Myocyte (in vitro differentiated cells): ENCODE data around the gene DRC3. TPM values are rescaled to one million over a fixed set of nuclear protein-coding genes. Genes with fewer than 3 reads are reported as not detected.
A peak's percentile ranks its signal among the peaks of the same experiment; 100 is the strongest.
"Not testable (repeated sequence)": the region's sequence is repeated elsewhere in the genome, so short reads cannot be mapped to it uniquely, and the experiment has no call there.

ENCODE experiments used
- DNase-seq: peaks from one replicate; pipeline ENCODE4 v3.0.0-alpha.2; 2012; ENCODE audit warnings: low read depth
- total RNA-seq: library from RNA; depleted of rRNA; stranded (reverse); fragments of >200 nt; gene quantifications from 2 replicates; pipeline ENCODE4 v1.2.3, GENCODE V29; 2014

Gene DRC3
- total RNA-seq, 1 donor from 2014 or later: 1.0 TPM

DNA sequence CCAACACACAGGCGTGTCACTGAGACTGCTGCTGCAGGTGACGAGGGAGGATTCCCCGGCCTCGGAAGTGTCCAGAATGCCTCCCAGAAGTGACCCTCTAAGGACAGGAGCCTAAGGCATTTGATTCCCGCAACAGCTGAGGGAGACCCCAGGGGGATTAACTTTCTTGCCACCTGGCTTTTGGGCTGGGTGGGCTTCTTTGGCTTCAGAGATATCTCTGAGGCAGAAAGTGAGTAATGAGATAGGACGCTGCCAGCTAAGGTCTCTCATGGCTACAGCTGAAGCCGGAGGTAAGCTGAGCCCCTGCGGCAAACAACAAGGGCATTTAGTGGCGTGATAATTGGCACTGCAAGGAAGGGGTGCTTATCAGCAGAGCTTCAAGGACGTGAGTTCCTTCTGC is 17.0 kb downstream of the DRC3 start:
- no peak for DNase-seq

DNA sequence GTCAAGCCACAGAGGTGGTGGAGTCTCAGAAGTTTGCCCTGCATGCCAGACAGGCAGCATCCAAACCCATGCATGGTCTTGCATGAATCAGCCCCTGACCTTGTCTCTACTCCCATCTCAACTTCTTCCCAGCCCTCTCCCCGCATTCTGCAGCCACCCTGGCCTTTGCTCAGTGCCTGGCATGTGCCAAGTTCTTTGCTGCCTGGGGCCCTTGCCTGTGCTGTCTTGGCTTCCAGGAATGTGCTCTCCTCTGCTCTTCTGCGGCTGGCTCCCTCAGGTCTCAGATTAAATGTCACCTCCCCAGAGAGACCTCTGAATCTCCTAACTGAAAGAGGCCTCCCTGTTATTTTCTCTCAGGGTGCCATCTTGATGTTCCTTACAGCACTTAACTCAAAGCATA is 17.6 kb downstream of the DRC3 start:
- DNase-seq: no peak

DNA sequence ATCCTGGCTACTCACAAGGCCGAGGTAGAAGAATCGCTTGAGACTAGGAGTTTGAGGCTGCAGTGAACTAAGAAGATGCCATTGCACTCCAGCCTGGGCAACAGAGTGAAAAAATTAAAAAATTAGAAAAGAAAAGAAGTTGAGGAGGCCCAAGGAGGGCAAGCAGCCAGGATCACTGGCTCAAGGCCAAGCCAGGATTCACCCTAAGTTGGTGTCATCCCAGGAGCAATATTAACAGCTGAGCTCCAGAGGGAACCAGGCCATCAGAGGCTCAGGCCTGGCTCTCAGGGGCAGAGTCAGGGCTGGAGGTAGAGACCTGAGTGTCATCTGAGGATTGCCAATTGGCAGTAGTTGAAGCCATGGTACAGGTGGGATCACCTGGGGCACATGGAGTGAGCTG is 20.7 kb downstream of the DRC3 start:
- peak; percentile 58 for DNase-seq

DNA sequence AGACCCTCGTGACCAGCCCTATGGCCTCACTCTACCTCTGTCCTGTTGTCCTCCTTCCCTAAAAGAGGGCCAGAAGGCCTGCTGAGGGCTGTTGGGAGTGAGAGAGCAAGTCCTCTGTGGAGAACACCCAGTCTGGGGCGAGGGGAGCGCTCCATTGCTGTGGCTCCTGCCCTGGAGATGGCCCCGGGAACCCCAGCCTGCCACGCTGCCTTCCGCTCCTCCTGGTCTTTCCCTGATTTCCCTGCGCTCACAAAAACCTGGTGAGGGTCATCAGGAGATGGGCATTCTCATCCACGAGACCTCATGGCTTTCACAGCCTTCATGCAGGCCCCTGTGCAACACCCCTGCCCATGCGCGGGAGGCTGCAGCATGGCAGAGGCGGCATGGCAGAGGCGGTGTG is 21.2 kb downstream of the DRC3 start:
- DNase-seq: no peak

DNA sequence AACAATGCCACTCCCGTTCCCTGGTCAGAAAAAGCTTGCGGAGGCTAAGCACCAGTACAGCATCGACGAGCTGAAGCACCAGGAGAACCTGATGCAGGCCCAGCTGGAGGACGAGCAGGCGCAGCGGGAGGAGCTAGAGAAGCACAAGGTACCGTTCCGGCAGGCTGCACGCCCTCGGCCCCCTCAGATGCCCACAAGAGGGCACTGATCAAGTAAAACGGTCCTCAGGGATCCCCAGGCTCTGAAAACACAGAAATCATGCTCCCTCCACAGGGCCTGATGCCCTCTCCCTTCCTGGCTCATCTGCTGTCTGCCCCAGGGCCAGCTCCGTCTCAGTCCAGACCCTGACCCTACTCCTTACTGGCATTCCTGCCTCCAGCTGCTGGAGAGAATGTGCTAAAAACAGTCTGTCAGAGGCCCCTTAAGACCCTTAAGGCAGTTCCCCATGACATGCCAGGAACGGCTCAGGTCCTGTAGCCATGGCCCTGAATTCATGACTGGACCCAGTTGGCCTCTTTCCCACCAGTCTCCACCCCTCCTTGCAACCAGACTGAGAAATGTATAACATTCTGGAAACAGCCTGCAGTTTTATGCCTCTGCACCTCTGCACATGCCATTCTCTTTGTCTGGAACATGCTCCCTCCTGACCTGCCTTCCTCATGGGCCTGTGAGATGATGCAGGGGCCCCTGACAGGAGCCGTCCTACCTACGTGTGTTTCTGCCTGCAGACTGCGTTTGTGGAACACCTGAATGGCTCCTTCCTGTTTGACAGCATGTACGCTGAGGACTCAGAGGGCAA is 21.8 kb downstream of the DRC3 start:
- no peak for DNase-seq

DNA sequence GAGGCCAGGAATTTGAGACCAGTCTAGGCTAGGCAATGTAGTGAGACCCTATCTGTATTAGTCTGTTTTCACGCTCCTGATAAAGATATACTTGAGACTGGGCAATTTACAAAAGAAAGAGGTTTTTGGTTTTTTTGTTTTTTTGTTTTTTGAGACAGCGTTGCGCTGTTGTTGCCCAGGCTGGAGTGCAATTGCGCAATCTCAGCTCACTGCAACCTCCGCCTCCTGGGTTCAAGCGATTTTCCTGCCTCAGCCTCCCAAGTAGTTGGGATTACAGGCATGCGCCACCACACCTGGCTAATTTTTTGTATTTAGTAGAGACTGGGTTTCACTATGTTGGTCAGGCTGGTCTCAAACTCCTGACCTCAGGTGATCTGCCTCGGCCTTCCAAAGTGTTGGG is 23.2 kb downstream of the DRC3 start:
- DNase-seq: not testable (repeated sequence)

DNA sequence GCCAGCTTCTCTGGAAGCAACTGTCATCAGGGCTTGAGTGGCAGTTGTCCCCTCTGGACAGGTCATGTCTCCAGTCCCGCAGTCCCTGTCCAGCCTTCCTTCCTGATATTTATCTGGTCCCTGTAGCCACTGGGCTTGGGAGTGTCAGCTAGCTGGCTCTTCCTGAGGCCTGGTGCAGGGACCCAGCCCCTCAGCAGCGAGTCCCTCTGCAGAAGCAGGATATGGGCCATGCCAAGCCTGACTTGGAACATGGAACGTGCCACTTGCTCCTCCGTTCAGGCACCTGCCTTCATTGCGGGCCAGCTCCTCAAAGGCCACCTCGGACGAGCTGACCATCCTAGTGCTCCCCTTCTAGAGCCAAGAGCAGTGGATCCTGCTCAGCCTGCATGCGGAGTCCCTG is 26.3 kb downstream of the DRC3 start:
- DNase-seq: no peak

DNA sequence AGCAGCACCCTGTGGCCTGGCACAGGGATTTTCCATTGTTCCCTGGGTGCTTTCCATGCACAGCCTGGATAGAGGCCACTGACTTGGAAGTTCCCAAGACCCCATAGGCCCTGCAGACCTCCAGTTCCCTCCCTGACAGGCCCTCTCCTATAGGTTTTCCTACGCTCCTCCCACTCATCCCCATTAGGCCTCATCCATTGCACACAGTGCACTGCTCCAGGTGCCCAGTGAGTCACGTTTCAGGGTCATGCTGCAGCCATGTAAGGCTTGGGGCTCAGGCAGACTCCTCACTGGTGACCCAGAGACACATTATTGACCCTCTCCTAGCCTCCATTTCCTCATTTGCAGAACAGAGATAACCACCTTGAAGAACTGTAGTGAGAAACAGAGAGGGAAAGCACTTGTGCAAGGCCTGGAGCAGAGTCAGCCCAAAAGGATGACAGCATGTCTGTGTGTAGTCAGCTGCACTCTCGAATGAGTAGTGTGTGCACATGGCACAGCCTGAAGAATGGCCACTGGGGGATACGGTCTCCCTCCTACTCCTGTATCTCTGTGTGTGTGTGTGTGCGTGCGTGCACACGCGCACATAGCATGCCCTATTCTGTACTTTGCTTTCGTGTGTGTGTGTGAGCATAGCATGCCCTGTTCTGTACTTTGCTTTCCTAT is 26.8 kb downstream of the DRC3 start:
- no peak for DNase-seq

DNA sequence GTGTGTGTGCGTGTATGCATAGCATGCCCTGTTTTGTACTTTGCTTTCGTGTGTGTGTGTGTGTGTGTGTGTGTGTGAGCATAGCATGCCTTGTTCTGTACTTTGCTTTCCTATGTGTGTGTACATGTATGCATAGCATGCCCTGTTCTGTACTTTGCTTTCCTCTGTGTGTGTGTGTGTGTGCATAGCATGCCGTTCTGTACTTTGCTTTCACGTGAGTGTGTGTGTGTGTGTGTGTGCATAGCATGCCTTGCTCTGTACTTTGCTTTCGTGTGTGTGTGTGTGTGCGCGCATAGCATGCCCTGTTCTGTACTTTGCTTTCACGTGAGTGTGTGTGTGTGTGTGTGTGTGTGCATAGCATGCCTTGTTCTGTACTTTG is 27.4 kb downstream of the DRC3 start:
- no peak for DNase-seq

DNA sequence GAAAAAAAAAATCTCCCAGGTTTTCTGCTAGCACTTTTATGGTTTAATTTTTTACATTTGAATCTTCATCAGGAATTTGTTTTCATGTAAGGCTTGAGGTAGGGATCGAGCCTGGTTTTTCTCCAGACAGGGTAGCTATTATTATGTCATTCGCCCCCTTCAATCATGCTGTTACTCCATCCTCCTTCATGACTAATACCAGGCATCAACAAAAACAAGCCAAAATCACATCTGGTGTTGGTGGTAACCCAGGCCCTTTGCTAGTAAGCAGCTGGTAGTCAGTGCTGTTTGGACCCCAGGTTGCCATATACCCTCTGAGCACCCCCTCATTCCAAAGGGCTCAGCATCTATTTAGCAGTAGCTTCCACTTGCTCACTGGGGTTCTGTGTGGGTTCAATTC is 29.5 kb downstream of the DRC3 start:
- DNase-seq: no peak

DNA sequence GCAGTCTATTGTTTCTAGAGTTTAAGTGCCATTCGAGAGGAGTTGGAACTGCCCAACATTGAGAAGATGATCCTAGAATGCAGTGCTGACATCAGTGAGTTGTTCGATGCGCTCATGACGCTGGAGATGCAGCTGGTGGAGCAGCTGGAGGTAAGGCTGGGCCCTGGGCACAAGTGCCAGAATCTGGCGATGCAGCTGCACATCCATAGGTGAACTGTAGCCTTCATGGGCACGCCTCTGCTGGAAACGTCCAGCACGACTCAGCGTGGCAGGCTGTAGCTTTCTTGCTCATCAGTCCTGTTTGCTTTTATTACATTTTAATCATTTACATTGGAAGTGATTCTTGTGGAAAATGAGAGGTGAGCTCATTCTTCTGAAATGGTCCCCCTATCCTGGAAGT is 31.7 kb downstream of the DRC3 start:
- peak; percentile 77 for DNase-seq

DNA sequence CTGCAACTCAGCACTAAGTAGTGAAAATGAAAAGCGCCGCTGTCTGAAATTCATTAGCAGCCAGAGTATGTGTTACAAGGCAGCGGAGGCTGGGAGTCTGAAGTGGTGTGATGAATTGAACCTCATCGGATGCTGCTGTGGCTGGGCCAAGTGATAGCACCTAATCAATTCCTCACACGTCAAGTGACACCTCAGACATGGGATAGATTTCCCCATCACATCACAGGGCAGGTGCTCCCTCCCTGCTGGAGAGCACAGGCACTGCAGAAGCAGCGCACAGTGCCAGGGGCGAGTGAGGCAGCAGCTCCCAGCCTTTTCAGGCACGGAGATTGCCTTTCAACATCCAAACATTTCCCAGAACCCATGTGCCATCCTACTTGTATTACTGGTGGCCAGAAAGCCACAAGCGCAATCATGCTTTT is 32.2 kb downstream of the DRC3 start:
- DNase-seq: no peak

DNA sequence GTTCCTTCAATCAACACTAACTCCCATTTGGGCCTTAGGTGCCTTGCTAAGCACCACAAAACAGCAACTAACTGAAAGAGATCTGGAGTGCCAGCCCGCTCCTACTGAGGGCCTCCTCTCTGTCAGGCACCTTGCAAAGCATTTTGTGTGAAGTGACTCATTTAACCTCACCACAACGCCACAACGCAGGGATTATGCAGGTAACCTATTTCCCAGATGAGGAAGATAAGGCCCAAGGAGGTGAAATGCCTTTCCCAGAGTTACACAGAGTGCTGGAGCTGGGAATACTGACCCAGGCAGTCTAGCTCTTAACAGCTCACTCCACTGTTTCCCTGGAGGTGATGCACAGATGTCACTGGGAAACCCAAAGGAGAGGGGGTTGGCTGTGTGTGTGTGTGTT is 32.8 kb downstream of the DRC3 start:
- DNase-seq: no peak

DNA sequence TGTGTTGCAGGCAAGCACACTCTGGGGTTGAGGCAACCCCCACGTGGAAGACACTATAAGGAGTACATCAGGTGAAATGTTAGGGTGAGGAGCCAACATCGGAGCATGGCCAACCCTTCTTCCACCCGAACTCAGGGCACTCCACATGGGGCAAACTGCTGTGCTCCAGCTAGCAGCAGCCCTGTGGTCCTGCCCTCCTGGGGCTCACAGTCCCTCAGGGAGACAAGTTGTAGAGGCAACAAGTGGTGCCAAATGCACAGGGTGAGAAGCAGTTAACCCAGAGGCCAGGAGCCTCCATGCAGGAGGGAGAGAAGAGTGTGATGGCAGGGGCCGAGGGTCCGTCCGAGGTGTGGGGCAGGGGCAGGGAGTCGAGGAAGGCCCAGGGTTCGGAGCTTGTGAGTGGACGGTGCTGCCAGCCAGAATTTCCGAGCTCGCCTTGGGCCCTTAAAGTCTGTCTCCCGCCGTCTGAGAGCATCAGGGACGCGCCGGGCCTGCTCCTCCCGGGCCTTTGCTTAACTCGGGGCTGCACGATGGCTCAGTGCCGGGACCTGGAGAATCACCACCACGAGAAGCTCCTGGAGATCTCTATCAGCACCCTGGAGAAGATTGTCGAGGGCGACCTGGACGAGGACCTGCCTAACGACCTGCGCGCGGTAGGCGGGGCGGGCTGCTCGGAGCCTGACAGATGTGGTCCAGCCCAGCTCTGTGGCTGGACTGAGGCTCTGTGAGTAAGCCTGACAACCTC is 34.0 kb downstream of the DRC3 start:
- DNase-seq: no peak

DNA sequence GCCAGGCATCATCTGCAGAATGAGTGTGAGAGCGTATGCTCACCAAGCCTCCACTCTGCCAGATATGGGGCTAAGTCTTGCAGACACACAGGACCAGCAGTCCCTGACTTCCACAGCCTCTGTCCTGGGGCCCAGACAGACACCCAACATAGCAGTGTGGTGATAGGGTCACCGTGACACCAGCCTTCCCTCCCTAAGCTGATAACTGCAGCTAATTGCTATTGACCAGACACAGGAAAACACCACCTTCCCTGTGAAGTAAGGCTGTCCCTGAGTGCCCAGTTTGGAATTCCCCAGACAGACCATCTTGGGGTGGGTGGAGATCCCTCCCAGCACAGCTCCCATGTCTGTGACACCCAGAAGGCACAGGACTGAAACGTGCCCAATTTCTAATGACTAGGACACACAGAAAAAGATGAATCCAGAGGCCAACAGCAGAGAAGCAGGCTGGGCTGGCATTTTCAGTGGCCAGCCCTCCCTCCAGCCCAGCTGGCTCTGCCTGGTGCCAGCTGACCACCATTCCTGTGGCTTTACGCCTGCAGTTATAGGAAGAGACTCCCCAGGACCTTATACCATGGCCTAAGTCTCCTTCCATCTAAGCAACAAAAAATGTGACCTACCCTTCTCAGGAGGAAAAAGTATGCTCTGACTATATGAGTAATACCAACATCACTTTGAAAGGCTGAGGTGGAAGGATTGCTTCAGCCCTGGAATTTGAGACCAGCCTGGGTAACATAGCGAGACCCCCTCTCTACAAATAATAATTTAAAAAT is 36.0 kb downstream of the DRC3 start:
- peak; percentile 84 for DNase-seq

DNA sequence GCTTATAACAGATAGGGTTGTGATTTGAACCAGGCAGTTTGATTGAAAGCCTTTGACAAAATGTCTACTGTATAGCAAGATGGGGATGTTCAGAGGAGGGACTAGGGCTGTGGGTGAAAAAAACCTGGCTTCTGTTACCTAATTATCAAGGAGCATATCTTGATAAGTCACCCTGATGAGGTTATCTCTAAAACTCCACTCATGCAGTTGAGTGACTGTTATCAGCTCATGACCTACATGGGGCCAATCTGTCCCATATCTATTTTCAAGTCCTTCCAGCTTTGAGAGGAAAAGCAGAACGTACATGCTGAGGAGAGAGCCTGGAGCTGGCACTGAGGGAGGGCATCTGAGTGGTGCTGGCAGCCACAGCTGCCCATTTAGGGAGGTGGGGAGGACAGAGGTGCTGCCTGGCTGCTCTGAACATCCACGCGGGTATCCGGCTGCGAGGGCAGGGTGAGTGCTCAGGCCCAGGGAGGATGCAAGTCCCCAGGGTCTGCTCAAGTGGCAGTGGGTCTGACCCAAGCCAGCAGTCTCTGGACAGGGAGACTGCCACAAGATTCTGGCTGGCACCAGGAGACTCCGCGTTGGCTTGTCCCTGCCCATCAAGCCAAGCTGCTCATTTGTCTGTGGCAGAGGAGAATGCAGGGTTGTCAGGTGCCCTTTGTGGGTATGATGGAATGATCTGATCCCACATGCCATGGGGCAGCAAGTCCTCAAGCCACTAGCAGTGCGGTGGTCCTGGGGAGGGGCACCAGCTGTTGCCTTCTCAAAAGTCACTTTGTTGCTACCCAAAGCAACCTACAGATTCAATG is 37.2 kb downstream of the DRC3 start:
- DNase-seq: peak; percentile 88

DNA sequence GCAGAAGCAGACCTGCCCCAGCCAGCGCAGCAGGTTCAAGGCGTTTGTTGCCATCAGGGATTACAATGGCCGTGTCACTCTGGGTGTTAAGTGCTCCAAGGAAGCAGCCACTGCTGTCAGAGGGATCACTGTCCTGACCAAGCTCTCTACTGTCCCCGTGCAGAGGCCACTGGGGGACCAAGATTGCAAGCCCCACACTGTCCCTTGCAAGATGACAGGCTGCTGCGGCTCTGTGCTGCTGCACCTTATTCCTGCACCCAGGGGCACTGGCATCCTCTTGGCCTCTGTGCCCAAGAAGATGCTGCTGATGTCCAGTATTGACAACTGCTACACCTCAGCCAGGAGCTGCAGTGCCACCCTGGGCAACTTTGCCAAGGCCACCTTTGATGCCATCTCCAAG is 38.6 kb downstream of the DRC3 start:
- DNase-seq: no peak

DNA sequence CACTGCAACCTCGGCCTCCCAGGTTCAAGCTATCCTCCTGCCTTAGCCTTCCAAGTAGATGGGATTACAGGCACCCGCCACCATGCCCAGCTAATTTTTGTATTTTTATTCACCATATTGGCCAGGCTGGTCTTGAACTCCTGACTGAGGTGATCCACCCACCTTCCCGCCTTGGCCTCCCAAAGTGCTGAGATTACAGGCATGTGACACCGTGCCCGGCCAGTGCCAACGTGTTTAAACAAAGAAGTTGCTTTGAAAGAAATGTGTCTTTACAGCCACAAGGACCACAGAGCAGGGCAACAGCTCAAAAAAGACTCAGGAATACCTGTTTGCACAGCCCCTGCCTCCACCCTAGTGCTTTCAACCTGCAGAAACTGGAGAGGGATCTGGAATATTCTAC is 41.3 kb downstream of the DRC3 start:
- no peak for DNase-seq

DNA sequence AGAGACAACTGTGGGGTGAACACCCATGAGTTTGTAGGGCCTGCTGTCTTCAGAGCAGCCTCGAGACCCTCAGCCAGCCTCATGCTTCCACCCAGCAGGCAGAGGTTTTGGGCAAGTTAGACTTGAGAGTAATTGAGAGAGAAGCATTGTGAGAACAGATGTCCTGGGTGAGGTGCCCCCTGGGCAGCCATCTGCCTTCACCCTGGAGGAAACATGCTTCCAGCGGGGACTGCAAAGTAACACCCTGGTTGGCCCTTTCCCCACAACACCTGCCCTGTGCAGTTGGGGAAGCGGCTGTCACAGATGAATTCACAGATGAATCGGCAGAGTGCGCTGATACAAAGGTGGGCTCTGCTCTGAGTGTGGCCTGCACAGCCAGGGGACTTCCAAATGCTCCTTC is 42.9 kb downstream of the DRC3 start:
- DNase-seq: no peak

DNA sequence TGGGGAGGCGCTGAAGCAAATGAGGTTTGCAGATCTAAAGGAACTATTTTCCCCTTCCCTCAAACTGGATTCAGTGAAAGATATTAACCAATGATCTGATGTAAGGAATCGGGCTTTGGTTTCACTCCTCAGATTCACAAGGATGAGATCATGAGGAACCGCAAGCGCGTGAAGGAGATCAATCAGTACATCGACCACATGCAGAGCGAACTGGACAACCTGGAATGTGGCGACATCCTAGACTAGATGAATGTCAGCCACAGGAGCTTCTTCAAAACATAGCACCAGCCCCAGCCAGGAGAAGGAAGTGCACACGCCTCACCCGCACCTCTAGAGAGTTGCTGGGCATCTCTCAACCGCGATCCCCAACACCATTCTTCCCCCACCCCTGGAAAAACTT is 43.8 kb downstream of the DRC3 start:
- DNase-seq: no peak

DNA sequence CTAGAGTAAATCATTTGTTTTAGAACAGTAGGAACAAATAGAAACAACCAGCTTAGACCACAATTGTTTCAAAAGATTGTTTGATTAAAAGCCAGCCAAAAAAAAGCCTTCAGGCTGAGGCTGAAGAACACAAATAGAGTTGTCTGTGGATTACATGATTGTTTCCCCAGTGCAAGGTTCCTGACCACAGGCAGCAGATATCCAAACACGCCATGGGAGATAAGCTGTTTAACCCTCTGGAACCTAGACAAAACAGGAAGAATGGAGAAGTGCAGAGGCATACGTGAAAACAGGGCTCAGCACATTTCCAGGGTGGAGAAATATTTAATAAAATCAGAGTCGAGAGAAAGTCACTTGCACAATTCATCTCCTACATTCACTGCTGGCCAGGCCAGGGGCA is 45.3 kb downstream of the DRC3 start:
- no peak for DNase-seq
